ENCODE results near the gene RNF212. TPM values are rescaled to one million over a fixed set of nuclear protein-coding genes. Genes with fewer than 3 reads are reported as not detected.
"Not testable (repeated sequence)": the region's sequence is repeated elsewhere in the genome, so short reads cannot be mapped to it uniquely, and the experiment has no call there.

Gene RNF212
- total and polyA plus RNA-seq, 2 donors (not counting 3 experiments of a cell fraction or from before 2014, with no cell fraction given), result 2.3 to 2.8 TPM

- ChIA-PET POLR2A (interaction anchor here (0.7 kb wide), 1 partner anchor 8 kb away, joined by 3 read pairs; no protein-coding TSS in a partner anchor), CTCF (no interaction called here)
- Histone ChIP-seq H3K79me2 (ENCODE audit: control insufficient read depth, insufficient read depth, low read length) (no peaks in the 10 kb centered on the region), H3K4me2 (ENCODE audit: insufficient read depth, low read length) (no peak overlapping the region), H3K27ac (ENCODE audit: insufficient read depth, low read depth, low read length) (no peak overlapping the region), H2AFZ (ENCODE audit: low read depth, low read length) (no peak overlapping the region), H4K20me1 (replicated peaks; ENCODE audit: control insufficient read depth, extremely low read depth, insufficient read depth, low read length) (no peaks in the 10 kb centered on the region), H3K4me1 (ENCODE audit: control insufficient read depth, extremely low read depth, insufficient read depth, low read length) (peaks cover 3% of the 10 kb centered on the region), H3K36me3 (ENCODE audit: control insufficient read depth in 2 of 2, extremely low read depth in 1 of 2, insufficient read depth in 2 of 2, low read length in 2 of 2) (no peaks in the 10 kb centered on the region), H3K9me1 (replicated peaks; ENCODE audit: control insufficient read depth, extremely low read depth, insufficient read depth, low read length) (no peaks in the 10 kb centered on the region), H3K27me3 (ENCODE audit: control insufficient read depth in 2 of 2, insufficient read depth in 2 of 2, low read length in 2 of 2) (peaks cover 19 to 21% of the 10 kb centered on the region in 2 experiments), H3K9ac (replicated peaks; ENCODE audit: extremely low read depth, insufficient read depth, low read length) (no peak overlapping the region), H3K4me3 (replicated peaks in 1 of 3; ENCODE audit: insufficient read depth in 1 of 3, low read depth in 1 of 3, low read length in 3 of 3) (no peak overlapping the region), H3K9me3 (replicated peaks; ENCODE audit: control insufficient read depth, insufficient read depth, low read length) (no peaks in the 10 kb centered on the region)
- dilution Hi-C loops (cut with MboI; ENCODE audit: extremely low pct_ligation_motif_present, low sequenced_read_pairs) (no loop called here), intact Hi-C loops (cut with micrococcal nuclease) (no loop called here)
- BruUV-seq (replicated peaks), result no TSS peak
- FAIRE-seq (no peak), DNase-seq (ENCODE audit: low read depth, low spot score) (no peak)
- TF ChIP-seq JUN (IDR thresholded peaks at IDR 0.05; ENCODE audit: borderline replicate concordance, insufficient read depth, insufficient read length, low read depth) (no peak), POLR2AphosphoS5 (IDR thresholded peaks at IDR 0.05; ENCODE audit: insufficient read depth, low read depth, low read length) (no peak), MYC (IDR thresholded peaks at IDR 0.05; ENCODE audit: low read depth, low read length) (no peak), FOS (IDR thresholded peaks at IDR 0.05; ENCODE audit: borderline replicate concordance, insufficient read depth, low read length) (no peak), GATA2 (IDR thresholded peaks at IDR 0.05; ENCODE audit: insufficient read depth, insufficient read length, low read depth, low read length) (no peak), MAX (IDR thresholded peaks at IDR 0.05; ENCODE audit: insufficient read depth, insufficient read length) (no peak), EZH2 (IDR thresholded peaks at IDR 0.05; ENCODE audit: borderline replicate concordance, low read depth, low read length, severe bottlenecking) (no peak), POLR2A (IDR thresholded peaks at IDR 0.05; ENCODE audit: low read depth, low read length) (no peak), CTCF (IDR thresholded peaks at IDR 0.05; ENCODE audit: extremely low read depth in 1 of 2, insufficient read depth in 1 of 2, low read depth in 1 of 2, low read length in 2 of 2) (no peak)
Measured at GRCh38 chr4:1055721-1056590, 57.4 kb downstream of the RNF212 start.

- BruUV-seq (replicated peaks); CTCF ChIA-PET; H3K4me1 ChIP-seq (ENCODE audit: control insufficient read depth, extremely low read depth, insufficient read depth, low read length); H3K4me3 ChIP-seq (replicated peaks in 1 of 3; ENCODE audit: insufficient read depth in 1 of 3, low read depth in 1 of 3, low read length in 3 of 3); dilution Hi-C loops (cut with MboI; ENCODE audit: extremely low pct_ligation_motif_present, low sequenced_read_pairs); H3K9ac ChIP-seq (replicated peaks; ENCODE audit: extremely low read depth, insufficient read depth, low read length); H3K9me1 ChIP-seq (replicated peaks; ENCODE audit: control insufficient read depth, extremely low read depth, insufficient read depth, low read length); H3K36me3 ChIP-seq (ENCODE audit: control insufficient read depth in 2 of 2, extremely low read depth in 1 of 2, insufficient read depth in 2 of 2, low read length in 2 of 2); DNase-seq (ENCODE audit: low read depth, low spot score); H2AFZ ChIP-seq (ENCODE audit: low read depth, low read length); intact Hi-C loops (cut with micrococcal nuclease); FAIRE-seq; H3K9me3 ChIP-seq (replicated peaks; ENCODE audit: control insufficient read depth, insufficient read depth, low read length); H4K20me1 ChIP-seq (replicated peaks; ENCODE audit: control insufficient read depth, extremely low read depth, insufficient read depth, low read length); H3K79me2 ChIP-seq (ENCODE audit: control insufficient read depth, insufficient read depth, low read length); H3K4me2 ChIP-seq (ENCODE audit: insufficient read depth, low read length); H3K27ac ChIP-seq (ENCODE audit: insufficient read depth, low read depth, low read length): not testable (repeated sequence)
- POLR2A ChIA-PET, result interaction anchor here (0.7 kb wide), 1 partner anchor 9 kb away, joined by 3 read pairs; no protein-coding TSS in a partner anchor
- peaks cover 18 to 21% of the 10 kb centered on the region in 2 experiments for H3K27me3 ChIP-seq (ENCODE audit: control insufficient read depth in 2 of 2, insufficient read depth in 2 of 2, low read length in 2 of 2)
Measured at GRCh38 chr4:1055243-1055701, 58.1 kb downstream of the RNF212 start.
